Right ventricle myocardium inferior (tissue), 1 donor: ENCODE measurements around the gene ATG16L2. TPM values are rescaled to one million over a fixed set of nuclear protein-coding genes. Genes with fewer than 3 reads are reported as not detected.
"Not testable (repeated sequence)": the region's sequence is repeated elsewhere in the genome, so short reads cannot be mapped to it uniquely, and the experiment has no call there.

Experiments
- ATAC-seq: fragments of 200-7000 bp; cut with Tn5 transposase; one replicate; pipeline ENCODE4 v1.9.1; 2020; ENCODE audit warnings: mild to moderate bottlenecking, moderate library complexity
- DNase-seq: peaks from one replicate; pipeline ENCODE4 v3.0.0; 2021; ENCODE audit errors: missing footprints
- intact Hi-C: fragments of 100-400 bp; cut with DNase I; formaldehyde crosslinking; loops from one replicate; pipeline ENCODE4 v1.11.0; 2022
- total RNA-seq: library from RNA; stranded (reverse); fragmentation: NEBNext Ultra II Directional; extraction: Animal tissue kit (Norgen Biotek cat#: 25700); gene quantifications from one replicate; pipeline ENCODE4 v1.2.1, GENCODE V29; 2021
- donor health status: DM: no; HTN: yes; CAD: no; lungs with severe emphysema.

The ATG16L2 gene
- total RNA-seq, 1 donor from 2014 or later, result 16.5 TPM

DNA sequence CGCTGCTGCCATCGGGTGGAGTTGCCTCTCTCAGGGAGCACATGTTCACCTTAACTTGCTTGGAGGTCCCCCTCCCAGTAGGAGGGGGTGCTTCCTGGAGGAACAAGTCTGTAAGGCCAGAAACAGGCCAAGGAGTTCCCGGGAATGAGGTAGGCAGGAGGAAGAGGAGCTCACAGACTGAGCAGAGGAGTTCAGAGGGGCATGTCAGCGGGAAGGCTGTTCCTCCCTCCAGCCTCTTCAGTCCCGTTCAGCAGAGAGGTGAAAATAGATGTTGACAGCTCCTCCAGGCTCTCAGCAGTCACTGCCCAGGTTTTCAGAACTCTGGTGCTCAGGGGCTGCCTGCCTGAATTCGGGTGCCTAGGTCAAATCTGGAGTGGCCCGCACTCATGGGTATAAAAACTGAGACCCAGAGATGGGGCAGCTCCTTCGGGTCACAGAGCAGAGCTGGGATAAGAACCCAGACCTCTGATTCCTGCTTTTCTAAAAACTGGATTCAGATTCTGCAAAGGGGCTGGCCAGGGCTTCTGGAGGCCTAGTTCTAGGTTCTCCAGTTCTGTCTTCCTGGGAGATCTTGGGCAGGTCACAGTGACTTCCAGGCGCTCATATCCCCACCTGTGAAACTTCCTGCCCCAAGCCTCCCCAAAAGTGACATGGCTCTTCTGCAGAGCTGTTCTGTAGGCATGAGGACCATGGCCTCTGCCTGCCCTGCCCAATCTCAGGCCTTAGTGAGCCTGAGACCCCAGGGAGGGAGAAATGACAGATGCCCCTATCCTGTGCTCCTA lies 18.3 kb downstream of the ATG16L2 start:
- DNase-seq, result no peak

DNA sequence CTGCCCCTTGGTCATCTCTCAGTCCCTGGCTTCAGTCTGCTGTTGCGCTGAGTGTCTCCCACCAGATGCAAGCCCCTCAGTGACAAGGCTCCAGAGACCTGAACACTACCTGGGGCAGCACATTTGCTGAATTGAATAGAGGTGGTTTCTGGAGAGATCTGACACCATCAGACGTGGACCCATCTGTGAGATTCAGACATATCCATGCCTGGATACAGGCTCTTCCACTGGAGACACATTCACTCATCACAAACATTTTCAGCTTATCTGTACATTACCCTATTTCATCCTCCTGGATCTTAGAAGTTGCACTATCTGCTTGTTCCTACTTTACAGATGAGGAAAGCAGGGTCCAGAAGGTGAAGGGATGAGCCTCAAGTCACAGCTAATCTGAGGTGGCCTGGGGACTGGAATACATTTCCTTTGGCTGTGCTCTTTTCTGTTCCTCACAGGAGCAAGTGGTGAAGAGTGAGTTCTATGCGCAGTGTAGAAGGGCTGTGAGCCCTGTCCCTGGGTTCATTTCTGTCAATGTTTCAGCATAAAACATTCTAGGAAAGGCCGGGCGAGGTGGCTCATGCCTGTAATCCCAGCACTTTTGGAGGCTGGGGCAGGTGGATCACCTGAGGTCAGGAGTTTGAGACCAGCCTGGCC lies 19.0 kb downstream of the ATG16L2 start:
- intact Hi-C loops, result loop anchor here (2.0 kb wide), 1 partner anchor 308 kb away; no protein-coding TSS in a partner anchor
- ATAC-seq (no peak), DNase-seq (no peak)

More for the DNA sequence above, 18.3 kb downstream of the ATG16L2 start:
- intact Hi-C loops, result loop anchor here (2.0 kb wide), 1 partner anchor 308 kb away; no protein-coding TSS in a partner anchor
- ATAC-seq, result no peak

DNA sequence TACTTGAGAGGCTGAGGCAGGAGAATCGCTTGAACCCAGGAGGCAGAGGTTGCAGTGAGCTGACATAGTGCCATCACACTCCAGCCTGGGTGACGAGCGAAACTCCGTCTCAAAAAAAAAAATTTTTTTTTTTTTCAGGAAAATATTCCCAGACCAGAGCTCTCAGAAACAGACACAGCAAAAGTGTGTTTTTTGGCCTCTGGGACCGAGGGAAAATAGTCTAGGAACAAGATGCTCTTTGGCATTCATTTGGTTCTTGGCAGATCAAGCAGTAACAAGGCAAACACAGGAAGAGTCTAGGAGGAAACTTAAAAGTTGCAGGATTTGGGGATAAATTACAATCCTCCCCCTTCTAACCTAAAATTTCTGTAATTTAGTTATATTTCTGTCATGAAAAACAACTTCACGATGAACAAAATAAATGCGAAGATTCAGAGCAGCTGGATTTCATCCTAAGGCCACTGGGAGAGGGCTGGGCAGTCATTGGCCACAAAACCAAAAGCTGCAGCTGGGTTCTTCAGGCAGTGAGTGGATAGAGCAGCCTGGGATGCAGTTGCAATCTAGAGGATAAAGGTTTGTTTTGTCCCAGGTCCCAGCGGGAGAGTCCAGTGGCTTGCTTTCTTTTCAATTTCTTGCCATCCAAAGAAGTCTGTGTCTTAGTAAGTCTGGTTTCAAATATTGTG lies 19.7 kb downstream of the ATG16L2 start:
- DNase-seq (no peak), ATAC-seq (peak; percentile 64)
- intact Hi-C loops, result loop anchor here (2.0 kb wide), 2 partner anchors 15 to 307 kb away; no protein-coding TSS in a partner anchor

DNA sequence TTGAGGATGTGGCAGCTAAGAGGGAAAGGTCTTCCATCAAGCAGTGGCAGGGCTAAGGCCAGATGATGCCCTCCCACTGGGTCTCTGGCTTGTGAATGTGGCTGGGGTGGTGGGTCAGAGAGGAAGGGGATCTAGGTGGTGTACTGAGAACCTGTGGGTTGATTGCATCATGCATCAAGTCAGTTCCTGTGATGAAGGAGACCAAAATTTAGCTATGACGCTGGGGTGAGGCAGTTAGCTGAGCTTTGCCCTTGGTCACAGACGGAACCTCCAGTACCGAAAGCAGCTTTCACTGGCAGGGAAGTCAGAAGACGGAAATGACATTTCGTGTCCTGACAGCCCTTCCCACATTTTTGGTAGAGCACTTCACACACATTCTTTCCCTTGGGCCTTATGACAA lies 20.7 kb downstream of the ATG16L2 start:
- peak; percentile 38 for ATAC-seq
- intact Hi-C loops, result loop anchor here (2.0 to 5.0 kb wide), 2 partner anchors 14 to 87 kb away; no protein-coding TSS in a partner anchor
- DNase-seq, result no peak

DNA sequence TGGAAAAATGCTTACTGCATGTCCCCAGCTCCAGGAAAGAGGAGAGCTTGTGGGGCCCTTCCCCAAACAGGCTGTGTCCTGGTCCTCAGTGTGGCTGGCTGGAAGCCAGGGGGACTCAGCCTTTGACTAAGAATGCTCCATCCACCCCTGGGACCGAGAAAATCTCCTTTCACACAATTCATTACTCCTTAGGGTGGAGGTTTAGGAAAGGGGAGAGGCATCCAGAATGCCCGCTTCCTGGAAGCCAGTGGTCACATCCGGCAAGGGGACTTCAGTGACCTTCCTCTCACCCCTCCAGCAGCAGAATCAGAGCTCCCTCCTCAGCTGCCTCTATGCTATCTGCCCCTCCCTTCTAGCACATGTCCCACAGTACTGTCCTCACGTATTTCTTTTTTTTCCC lies 21.9 kb downstream of the ATG16L2 start:
- intact Hi-C loops, result loop anchor here (5.0 kb wide), 1 partner anchor 86 kb away; no protein-coding TSS in a partner anchor
- ATAC-seq (peak; percentile 35), DNase-seq (peak; percentile 88)

DNA sequence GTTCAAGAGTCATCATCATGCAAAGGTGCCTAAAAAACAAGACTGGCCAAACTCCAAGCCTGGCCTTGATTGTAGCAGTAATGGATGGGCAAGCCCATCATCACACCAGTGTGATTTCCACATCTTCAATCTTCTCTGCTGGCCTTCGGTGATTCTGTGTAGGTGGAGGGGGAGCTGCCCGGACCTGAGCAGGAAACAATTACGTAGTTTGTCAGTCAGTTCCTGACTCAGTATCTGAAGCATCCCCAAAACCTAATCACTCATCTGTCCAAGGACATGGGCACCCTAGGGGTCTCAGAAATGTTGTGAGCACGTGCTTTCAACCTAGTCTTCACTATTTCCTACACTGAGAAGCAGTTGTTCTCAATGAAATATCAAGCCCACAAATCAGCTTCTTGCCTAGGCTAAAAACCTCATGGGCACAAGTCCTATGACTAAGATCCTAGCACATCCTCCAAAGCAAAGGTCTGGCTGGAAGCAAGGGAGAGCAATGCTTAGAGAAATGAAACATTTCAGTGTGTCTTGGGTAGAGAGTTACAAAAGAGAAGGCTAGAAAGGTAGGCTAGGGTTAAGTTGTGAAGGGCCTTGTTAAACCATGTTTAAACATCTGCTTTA lies 24.6 kb downstream of the ATG16L2 start:
- no peak for DNase-seq
- intact Hi-C loops, result loop anchor here (5.0 kb wide), 1 partner anchor 84 kb away; no protein-coding TSS in a partner anchor
- no peak for ATAC-seq

DNA sequence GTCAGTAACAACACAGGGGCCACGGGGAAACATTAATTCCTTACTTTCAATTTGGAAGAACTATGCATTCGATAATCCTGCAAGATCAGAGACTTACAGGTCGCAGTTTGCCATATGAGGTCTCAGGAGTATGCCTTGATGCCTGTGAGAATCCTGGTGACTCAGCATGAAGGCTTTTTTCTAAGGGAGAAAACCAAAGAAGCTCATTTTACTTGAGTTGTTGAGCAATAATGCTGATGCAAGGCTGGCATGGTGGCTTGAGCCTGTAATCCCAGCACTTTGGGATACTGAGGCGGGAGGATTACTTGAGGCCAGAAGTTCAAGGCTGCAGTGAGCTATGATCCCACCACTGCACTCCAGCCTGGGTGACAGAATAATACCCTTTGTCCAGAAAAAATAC lies 26.6 kb downstream of the ATG16L2 start:
- DNase-seq (no peak), ATAC-seq (no peak)
- intact Hi-C loops, result no loop called here

DNA sequence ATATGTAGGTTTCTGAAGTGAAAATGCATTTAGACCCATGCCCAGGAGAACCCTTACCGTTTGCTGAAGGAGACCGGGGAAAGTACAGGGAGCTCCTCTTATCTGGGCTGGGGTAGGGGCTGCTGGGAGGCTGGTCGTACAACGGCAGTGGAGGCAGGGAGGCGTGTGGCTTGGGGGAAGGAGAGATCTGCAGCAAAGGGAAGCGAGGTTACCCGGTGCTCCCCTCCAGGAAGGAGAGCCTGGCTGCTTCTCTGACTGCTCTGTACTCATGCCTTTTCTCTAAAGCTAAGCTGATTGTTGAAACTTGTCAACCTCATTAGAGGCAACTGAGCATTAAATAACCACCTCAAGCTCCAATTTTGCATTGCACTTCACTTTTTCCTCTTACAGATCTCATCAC lies 27.2 kb downstream of the ATG16L2 start:
- no peak for DNase-seq
- ATAC-seq, result no peak
- intact Hi-C loops, result no loop called here

DNA sequence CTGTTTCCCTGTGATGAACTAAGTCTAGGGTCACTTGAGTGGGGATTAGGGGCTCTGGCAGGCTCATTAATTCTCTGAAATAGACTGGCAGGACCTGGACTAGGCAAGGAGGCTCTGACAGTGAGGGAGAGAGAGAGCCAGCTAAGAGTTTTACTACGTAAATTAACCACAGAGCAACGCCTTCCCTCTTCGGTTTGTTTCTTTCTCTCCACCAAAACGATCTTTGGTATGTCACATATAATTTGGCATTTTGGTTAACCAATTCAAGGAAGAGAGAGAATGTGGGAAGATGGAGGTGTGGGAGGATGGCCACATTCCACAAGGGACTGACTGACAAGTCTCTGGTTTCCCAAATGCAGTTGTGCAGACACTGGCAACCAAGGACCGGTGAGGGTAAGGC lies 27.9 kb downstream of the ATG16L2 start:
- DNase-seq, result no peak
- intact Hi-C loops, result no loop called here
- ATAC-seq, result no peak

DNA sequence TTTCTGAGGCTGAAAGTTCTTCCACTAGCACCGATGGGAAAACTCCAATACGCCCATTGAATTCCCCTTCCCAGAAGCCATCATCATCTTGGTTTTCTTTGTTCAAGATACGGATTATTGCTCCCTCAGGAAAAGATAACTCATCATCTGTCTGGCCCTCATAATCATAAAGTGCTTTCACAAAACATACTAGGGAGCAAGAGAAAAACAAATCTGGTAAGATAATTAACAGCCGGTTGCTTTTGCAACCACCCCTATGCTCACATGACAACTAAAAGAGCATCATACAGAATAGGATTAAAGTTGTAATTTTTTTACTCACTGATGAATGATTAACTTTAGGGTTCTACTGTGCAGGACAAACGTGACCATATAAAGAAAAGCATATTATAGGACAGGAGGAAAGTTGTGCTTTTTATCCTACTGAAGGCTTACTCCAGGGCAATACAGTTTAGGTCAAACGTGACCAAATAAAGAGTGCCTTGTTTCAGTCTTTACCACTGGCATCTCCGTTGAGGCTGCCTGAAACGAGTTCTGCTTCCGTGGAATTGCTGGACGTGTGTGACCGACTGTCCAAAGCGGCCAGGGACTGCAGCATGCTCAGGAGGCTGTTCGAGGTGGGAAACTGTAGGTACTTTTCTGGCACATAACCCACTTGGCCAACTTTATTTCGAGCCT lies 28.6 kb downstream of the ATG16L2 start:
- ATAC-seq, result peak; percentile 35
- intact Hi-C loops, result no loop called here
- no peak for DNase-seq

DNA sequence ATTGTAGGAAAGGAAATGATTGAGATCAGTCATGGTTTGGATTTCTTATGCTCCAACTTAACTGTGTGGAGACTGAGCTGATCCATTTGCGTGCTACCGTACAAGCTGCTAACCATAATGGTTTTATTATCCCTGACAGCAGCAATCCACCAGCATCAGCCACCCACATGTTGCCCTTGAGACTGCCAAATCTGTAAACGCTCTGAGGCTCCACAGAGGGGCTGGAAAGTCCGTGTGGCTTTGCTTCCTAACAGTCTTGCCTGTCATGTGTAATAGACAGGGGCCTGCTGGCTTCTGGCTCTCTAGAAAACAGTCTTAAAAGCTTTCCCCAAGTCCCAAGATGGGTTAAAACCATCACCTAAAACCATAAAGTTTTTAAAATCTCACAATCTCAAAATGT lies 30.1 kb downstream of the ATG16L2 start:
- intact Hi-C loops, result no loop called here
- ATAC-seq, result peak; percentile 87
- no peak for DNase-seq

DNA sequence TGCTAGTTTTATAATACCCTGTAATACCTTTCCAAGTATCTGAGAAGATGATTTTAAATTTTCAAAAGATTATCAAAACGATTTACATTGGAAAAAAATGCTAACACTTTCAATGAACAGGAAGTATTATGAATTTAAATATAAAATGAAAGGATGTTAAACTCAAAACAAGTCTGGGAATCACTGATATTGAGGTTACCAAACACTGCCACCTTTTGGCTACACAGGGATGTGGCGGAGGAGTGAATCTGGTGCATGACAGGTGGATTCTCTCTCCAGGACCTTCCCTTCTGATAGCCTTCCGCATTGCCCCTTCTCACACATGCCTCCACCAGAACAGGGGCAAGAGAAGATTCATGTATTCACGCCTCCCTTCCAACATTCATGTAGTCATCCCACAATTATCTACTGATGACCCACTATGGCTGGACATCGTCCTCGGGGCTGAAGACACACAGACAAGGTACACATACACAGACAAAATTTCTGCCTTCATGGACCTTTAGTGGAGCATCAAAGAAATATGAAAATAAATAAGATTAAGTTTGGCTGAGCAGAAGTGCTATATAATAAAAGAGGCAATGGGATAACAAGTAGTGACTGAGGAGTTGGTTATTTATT lies 34.7 kb downstream of the ATG16L2 start:
- ATAC-seq (no peak), DNase-seq (no peak)
- intact Hi-C loops, result loop anchor here (2.0 kb wide), 1 partner anchor 14 kb away; no protein-coding TSS in a partner anchor

DNA sequence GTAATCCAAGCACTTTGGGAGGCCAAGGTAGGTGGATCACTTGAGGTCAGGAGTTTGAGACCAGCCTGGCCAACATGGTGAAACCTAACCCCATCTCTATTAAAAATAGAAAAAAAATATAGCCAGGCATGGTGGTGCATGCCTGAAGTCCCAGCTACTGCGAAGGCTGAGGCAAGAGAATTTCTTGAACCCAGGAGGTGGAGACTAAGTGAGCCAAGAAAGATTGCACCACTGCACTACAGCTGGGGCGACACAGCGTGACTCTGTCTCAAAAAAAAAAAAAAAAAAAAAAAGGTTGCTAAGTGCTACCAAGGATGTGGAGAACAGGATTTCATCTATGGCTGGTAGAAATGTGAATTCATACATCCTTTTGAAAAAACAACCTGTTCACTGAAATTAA lies 36.6 kb downstream of the ATG16L2 start:
- ATAC-seq (no peak), DNase-seq (no peak)
- intact Hi-C loops, result no loop called here

DNA sequence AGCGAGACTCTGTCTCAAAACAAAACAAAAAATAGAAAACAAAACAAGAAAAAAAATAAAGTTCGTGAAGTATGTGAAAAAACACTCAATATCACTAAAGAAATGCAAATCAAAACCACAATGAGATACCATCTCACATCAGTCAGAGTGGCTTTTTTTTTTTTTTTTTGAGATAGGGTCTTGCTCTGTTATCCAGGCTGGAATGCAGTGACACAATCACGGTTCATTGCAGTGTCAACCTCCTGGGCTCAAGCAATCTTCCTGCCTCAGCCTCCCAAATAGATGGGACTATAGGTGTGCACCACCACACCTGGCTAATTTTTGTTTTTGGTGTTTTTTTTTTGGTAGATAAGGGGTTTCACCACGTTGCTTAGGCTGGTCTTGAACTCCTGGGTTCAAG lies 37.5 kb downstream of the ATG16L2 start:
- intact Hi-C loops, result no loop called here
- ATAC-seq, result no peak
- no peak for DNase-seq

DNA sequence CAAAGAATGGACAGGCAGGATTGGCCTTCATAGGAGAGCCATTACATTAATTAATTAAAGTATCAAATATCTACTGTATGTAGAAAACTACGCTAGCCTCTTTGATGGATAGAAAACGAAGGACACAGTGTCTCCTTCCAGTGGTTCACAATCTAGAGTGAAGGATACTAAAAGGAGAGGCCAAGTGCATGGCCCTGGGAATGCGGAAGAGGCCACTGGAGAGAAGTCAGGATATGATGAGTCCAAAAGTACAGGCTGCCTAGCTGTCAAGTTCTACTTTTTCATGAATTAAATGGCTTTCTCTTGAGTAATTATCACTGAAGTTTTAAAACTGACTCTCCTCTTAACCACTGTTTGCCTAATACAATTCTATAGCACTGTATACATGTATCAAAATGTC lies 41.9 kb downstream of the ATG16L2 start:
- intact Hi-C loops, result no loop called here
- DNase-seq (no peak), ATAC-seq (peak; percentile 90)

DNA sequence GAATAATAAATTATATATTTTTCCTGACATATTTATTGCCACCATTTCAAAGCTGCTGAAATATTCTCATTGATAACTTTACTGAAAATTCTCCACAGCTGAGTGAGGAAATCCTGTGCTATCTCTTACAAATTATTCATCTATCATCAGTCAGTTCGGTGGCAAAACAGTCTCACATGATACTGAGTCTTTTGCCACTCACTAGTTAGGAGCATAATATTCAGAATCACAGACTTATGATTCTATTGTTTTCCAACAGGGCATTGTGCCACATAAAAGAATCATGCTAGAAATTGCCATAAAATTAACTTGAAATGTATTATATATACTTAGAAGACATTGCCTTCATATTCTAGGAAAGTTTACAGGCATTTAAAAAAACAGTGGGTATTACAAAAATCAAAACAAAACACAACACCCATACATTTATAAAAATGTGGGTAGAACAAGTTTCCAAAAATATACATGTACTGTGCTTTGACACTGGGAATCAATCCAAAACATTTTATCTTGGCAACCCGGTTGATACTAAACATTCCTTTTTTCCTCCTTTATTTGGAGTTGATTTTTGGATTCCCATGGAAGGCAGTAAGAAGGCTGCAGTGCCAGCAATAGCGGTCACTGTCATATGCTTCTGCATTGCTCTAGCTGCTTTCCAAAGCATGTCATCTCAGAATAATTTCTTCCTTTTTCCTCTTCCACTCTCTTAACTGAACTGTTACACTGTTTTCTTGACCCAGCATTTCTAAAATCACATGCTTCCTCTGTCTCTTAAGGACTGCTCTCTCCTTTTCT lies 42.5 kb downstream of the ATG16L2 start:
- peak; percentile 54 for ATAC-seq
- no peak for DNase-seq
- intact Hi-C loops, result no loop called here

DNA sequence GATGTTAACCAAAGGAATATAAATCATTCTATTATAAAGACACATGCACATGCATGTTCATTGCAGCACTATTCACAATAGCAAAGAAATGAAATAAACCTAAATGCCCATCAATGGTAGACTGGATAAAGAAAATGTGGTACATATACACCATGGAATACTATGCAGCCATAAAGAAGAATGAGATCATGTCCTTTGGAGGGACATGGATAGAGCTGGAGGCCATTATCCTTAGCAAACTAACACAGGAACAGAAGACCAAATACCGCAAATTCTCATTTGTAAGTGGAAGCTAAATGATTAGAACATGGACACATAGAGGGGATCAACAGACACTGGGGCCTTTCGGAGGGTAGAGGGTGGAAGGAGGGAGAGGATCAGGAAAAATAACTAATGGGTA lies 44.1 kb downstream of the ATG16L2 start:
- ATAC-seq, intact Hi-C loops, DNase-seq: not testable (repeated sequence)
